Measurements from ENCODE around the gene MRPL22.

DNA sequence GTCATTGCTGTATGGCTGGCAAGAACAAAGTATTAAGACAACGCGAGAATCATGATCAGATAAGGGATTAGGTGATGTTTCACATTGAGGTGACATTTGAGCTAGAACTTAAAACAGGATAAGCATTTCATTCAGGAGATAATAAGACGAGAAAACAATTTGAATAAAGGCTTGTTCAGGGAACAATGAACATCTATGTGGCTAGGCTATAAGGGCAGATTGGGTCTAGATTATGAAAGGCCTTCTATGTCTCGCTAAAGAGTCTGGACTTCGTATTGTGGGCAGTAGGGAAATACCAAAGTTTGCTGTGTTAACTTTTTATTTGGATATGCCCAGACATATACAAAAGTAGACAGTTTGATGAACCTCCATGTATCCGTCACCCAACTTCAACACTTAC lies 6.9 kb downstream of the MRPL22 start:
- TF ChIP-seq CTCF (tag by site-specific recombination; IDR thresholded peaks at IDR 0.05) = no peak
- TF ChIP-seq ZNF302 (tag by site-specific recombination; IDR thresholded peaks at IDR 0.05; ENCODE audit: low read depth) = no peak
- TF ChIP-seq ZNF747 (tag by site-specific recombination; IDR thresholded peaks at IDR 0.05) = no peak
- no peak for TF ChIP-seq SP2 (tag by site-specific recombination; IDR thresholded peaks at IDR 0.05)
- TF ChIP-seq, protein P1, sequence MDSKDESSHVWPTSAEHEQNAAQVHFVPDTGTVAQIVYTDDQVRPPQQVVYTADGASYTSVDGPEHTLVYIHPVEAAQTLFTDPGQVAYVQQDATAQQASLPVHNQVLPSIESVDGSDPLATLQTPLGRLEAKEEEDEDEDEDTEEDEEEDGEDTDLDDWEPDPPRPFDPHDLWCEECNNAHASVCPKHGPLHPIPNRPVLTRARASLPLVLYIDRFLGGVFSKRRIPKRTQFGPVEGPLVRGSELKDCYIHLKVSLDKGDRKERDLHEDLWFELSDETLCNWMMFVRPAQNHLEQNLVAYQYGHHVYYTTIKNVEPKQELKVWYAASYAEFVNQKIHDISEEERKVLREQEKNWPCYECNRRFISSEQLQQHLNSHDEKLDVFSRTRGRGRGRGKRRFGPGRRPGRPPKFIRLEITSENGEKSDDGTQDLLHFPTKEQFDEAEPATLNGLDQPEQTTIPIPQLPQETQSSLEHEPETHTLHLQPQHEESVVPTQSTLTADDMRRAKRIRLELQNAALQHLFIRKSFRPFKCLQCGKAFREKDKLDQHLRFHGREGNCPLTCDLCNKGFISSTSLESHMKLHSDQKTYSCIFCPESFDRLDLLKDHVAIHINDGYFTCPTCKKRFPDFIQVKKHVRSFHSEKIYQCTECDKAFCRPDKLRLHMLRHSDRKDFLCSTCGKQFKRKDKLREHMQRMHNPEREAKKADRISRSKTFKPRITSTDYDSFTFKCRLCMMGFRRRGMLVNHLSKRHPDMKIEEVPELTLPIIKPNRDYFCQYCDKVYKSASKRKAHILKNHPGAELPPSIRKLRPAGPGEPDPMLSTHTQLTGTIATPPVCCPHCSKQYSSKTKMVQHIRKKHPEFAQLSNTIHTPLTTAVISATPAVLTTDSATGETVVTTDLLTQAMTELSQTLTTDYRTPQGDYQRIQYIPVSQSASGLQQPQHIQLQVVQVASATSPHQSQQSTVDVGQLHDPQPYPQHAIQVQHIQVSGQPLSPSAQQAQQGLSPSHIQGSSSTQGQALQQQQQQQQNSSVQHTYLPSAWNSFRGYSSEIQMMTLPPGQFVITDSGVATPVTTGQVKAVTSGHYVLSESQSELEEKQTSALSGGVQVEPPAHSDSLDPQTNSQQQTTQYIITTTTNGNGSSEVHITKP (tag by site-specific recombination; IDR thresholded peaks at IDR 0.05) = no peak
- no peak for TF ChIP-seq ZNF596 (tag by site-specific recombination; IDR thresholded peaks at IDR 0.05)
- no peak for TF ChIP-seq ZNF138 (tag by site-specific recombination; IDR thresholded peaks at IDR 0.05; ENCODE audit: borderline replicate concordance)
- TF ChIP-seq ZNF174 (tag by site-specific recombination; IDR thresholded peaks at IDR 0.05) = no peak
- no peak for TF ChIP-seq ZNF76 (tag by site-specific recombination; IDR thresholded peaks at IDR 0.05; ENCODE audit: borderline replicate concordance, low read depth)
- no peak for TF ChIP-seq KLF9 (tag by site-specific recombination; IDR thresholded peaks at IDR 0.05; ENCODE audit: low read depth)
- TF ChIP-seq ZBTB7A (tag by site-specific recombination; IDR thresholded peaks at IDR 0.05; ENCODE audit: low read depth) = no peak
- no peak for TF ChIP-seq ZNF274 (IDR thresholded peaks at IDR 0.05; ENCODE audit: low read length)
- no peak for TF ChIP-seq ZNF274 (tag by site-specific recombination; IDR thresholded peaks at IDR 0.05; ENCODE audit: borderline replicate concordance)

Data from HEK293 (cell line).